HCT116 (cell line): Measurements from ENCODE around the gene KCTD2.
"Not testable (repeated sequence)": the region's sequence is repeated elsewhere in the genome, so short reads cannot be mapped to it uniquely, and the experiment has no call there.

Source experiments
- ELF1 ChIP-seq: IDR thresholded peaks from 2 replicates; pipeline ENCODE4 v1.6.1; 2012; ENCODE audit warnings: low read depth, borderline replicate concordance
- EZH2 ChIP-seq: fragments of 200-600 bp; sonication (generic); IDR thresholded peaks from 2 replicates; pipeline ENCODE4 v1.6.1; 2017; ENCODE audit warnings: antibody characterized with exemption, mixed run types
- POLR2AphosphoS5 ChIP-seq: IDR thresholded peaks from 2 replicates; pipeline ENCODE4 v1.6.1; 2011; ENCODE audit warnings: mild to moderate bottlenecking, low read depth, low read length, moderate library complexity
- RAD21 ChIP-seq: IDR thresholded peaks from 2 replicates; pipeline ENCODE4 v1.6.1; 2012; ENCODE audit warnings: low read depth, mild to moderate bottlenecking
- SRF ChIP-seq: IDR thresholded peaks from 2 replicates; pipeline ENCODE4 v1.6.1; 2012; ENCODE audit warnings: low read depth

GRCh38 chr17:75045946-75046406 lies 1.0 kb upstream of the KCTD2 start:
- TF ChIP-seq POLR2AphosphoS5, SRF, EZH2, ELF1, RAD21: not testable (repeated sequence)
